ENCODE measurements around the gene GOSR2.
"Not testable (repeated sequence)": the region's sequence is repeated elsewhere in the genome, so short reads cannot be mapped to it uniquely, and the experiment has no call there.

Gene GOSR2

GRCh38 chr17:46964315-46965265 is 41.6 kb downstream of the GOSR2 start:
- DNase-seq (ENCODE audit: low read depth in 3 of 3): no peak

GRCh38 chr17:46968224-46968834 is 45.4 kb downstream of the GOSR2 start:
- no peak for DNase-seq (ENCODE audit: low read depth in 3 of 3)

GRCh38 chr17:46968896-46969295 is 45.9 kb downstream of the GOSR2 start:
- DNase-seq (ENCODE audit: low read depth in 3 of 3): no peak

GRCh38 chr17:46971647-46972300 is 48.8 kb downstream of the GOSR2 start:
- no peak for DNase-seq (ENCODE audit: low read depth in 3 of 3)

- DNase-seq (ENCODE audit: low read depth in 3 of 3): no peak
These were observed 49.4 kb downstream of the GOSR2 start for GRCh38 chr17:46972346-46972745.

GRCh38 chr17:46974086-46974485 is 51.1 kb downstream of the GOSR2 start:
- no peak for DNase-seq (ENCODE audit: low read depth in 3 of 3)

GRCh38 chr17:46975287-46975686 is 52.3 kb downstream of the GOSR2 start:
- no peak for DNase-seq (ENCODE audit: low read depth in 3 of 3)

- DNase-seq (ENCODE audit: low read depth in 3 of 3): no peak
These were observed 53.8 kb downstream of the GOSR2 start for GRCh38 chr17:46976626-46977270.

- no peak for DNase-seq (ENCODE audit: low read depth in 3 of 3)
These were observed 54.4 kb downstream of the GOSR2 start for GRCh38 chr17:46977348-46977747.

- DNase-seq (ENCODE audit: low read depth in 3 of 3): no peak
These were observed 55.0 kb downstream of the GOSR2 start for GRCh38 chr17:46977750-46978488.

GRCh38 chr17:46978489-46979146 is 55.7 kb downstream of the GOSR2 start:
- DNase-seq (ENCODE audit: low read depth in 3 of 3): no peak

- peak in 2 of 3 experiments; percentile 9 to 49 for DNase-seq (ENCODE audit: low read depth in 3 of 3)
These were observed 56.3 kb downstream of the GOSR2 start, which contains the start of gene RPRML for GRCh38 chr17:46979147-46979863. Gene RPRML, minus strand, starts transcription at chr17:46979253. Its CDS starts 246 bp downstream, at chr17:46979007.

- no peak for DNase-seq (ENCODE audit: low read depth in 3 of 3)
These were observed 59.6 kb downstream of the GOSR2 start for GRCh38 chr17:46982577-46982976.

- DNase-seq (ENCODE audit: low read depth in 3 of 3): no peak
These were observed 60.8 kb downstream of the GOSR2 start for GRCh38 chr17:46983782-46984181.

- no peak for DNase-seq (ENCODE audit: low read depth in 3 of 3)
These were observed 61.4 kb downstream of the GOSR2 start for GRCh38 chr17:46984341-46984740.

GRCh38 chr17:46984892-46985291 is 61.9 kb downstream of the GOSR2 start:
- DNase-seq (ENCODE audit: low read depth in 3 of 3): no peak

- no peak for DNase-seq (ENCODE audit: low read depth in 3 of 3)
These were observed 63.4 kb downstream of the GOSR2 start for GRCh38 chr17:46986366-46986765.

GRCh38 chr17:46987927-46988326 is 65.0 kb downstream of the GOSR2 start:
- not testable (repeated sequence) for DNase-seq (ENCODE audit: low read depth in 3 of 3)

GRCh38 chr17:46989637-46990431 is 66.9 kb downstream of the GOSR2 start:
- no peak for DNase-seq (ENCODE audit: low read depth in 3 of 3)

Data from stimulated activated CD4-positive, alpha-beta T cell treated with anti-CD3 and anti-CD28 coated beads, TNF-alpha, amount 100 ng/mL, for 24 hours (primary cell).